AG08396 (cell line): ENCODE measurements around the gene THBS4.

Source experiments
- DNase-seq: peaks from one replicate; pipeline ENCODE4 v3.0.0; 2012; ENCODE audit warnings: low spot score, mixed read lengths

The THBS4 gene

DNA sequence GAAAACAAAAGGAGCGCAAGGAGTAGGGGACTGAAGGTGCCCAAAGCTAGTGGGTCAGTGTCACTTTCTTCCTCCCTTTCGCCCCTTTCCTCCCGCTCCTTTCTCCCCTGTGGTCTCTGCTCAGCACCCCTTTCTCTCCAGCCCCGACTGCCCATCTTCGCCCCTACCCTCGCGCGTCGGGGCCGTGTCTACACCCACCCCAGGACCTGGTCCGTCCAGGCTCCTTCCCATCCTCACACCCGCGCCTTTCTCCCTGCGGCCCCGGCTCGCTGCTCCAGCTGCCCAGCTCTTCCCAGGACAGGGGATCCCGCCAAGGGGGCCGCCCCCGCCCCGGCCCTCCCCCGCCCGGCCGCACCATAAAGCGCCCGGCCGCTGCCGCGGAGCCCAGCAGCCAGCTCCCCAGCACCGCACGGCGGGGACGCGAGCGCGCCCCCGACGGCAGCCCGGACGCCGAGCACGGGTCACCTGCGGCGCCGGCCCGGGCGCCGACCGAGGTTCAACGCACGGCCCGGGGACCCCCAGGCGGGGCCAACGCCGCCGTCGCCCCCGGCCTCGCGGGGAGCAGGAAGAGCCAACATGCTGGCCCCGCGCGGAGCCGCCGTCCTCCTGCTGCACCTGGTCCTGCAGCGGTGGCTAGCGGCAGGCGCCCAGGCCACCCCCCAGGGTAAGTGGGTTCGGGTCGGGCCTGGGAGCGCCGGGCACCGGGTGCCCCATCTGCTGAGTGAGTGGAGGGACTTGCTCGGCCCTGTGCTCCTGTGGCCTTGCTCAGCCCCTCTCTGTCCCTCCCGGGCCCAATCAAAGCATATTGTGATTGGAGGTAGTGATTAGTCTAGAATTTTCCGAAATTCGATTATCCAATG, at the start of gene THBS4:
THBS4 (plus strand) TSS at position 387 of the 860 bp plus-strand sequence; CDS start at position 577, 190 bp downstream.
- DNase-seq, result peak; percentile 12

- DNase-seq, result no peak
These were observed 48.9 kb upstream of the THBS4 start for GRCh38 chr5:79986260-79986659.

- DNase-seq, result no peak
These were observed 44.9 kb upstream of the THBS4 start for GRCh38 chr5:79990205-79990597.

DNA sequence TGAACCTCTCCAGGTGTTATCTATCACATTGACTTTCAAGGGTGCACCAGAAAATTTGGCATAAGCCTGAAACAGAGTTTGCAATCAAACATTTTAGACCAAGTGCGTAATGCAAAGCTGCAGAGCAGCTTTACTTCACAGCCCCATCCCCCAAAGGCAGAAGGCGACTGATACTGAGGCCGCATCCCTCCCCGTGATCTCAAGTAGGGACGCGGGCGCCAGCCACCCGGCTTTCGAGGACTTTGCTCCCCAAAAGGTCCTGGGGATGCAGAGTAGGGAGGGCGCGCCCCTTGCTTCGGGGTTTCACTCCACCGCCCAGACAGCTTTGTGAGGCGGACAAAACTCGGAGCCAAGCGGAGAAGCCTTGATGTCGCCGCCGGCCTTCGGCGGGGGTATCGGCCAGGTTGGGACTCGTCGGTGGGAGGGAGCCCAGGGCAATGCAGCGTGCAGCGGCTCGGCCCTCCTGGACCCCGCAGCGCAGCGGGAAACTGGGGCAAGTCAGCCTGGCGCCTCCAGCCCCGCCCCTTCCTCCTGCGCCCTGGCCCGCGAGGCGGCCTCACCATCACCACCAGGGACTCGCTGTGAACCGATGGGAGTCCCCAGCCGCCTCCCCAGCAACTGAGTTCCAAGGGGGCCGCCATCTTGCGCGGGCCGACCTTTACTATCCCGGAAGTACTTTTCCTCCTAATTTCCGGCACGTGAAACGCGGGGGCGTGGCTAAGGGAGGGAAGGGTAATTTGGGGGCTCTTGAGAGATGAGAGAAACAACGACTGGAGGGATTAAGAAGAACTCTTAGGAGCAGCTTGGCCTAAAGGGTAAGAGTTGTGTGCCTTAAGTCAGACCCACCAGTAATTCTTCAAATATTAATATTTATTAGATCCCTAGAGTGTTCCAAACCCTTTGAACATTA, 44.3 kb upstream of the THBS4 start, which contains the start of gene MTX3:
MTX3 (minus strand) TSS at position 665 of the 910 bp plus-strand sequence; CDS start at position 641, 24 bp downstream.
- DNase-seq, result peak; percentile 86

- peak; percentile 12 for DNase-seq
These were observed 42.1 kb upstream of the THBS4 start for GRCh38 chr5:79992891-79993657.

DNA sequence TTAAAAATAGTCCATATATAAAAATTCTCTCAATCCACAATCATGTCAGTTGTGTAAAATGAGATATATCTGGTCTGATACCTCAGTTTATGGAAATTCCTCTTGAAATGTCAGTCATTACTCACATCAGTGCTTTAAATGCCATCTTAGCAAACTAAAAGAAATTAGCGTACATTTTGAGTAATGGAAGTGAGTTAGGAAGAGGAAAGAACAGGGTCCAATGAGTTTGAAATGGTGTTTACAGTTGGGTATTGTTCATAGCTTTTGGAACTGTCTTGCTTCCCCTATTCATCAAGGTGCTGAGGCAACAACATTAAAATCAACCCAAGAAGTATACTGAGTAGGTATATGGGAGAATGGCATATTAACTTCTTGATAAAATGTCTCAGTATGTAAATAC, 35.4 kb upstream of the THBS4 start:
- DNase-seq, result no peak

GRCh38 chr5:80002677-80003076, 32.5 kb upstream of the THBS4 start:
- no peak for DNase-seq

DNA sequence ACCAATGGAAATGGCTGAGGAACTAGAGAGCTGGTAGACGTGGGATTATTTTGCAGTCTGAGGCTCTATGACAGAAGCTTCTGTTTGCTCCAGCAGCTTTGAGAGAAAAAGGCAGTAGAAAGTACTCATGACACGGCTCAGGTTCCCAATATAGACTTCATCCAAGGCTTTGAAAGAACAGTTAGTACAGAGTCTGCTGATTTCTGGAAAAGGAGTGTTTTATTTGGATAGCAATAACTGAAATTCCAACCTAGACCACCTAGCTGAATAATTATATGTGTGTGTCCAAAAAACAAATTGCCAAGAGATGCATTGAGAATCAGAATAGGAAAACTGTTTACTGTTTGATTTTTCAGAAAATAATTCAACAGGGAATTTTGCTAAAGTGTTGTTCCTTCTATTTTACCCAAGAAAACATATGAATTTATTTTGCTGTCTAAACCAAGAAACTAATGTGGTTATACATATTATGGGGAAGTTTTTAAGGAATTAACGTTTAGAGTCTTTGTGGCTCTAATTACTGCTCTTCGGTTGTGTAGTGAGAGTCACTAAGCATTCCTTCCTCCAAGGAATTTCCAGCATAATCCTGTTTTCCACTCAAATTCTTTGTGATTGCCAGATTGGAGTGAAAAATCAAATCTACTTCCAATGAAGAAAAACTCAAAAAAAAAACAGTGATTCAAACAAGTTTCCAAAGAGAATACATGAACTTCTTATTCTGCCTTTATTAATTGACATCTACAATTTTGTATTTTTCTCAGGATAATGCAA, 26.0 kb upstream of the THBS4 start:
- DNase-seq, result no peak

DNA sequence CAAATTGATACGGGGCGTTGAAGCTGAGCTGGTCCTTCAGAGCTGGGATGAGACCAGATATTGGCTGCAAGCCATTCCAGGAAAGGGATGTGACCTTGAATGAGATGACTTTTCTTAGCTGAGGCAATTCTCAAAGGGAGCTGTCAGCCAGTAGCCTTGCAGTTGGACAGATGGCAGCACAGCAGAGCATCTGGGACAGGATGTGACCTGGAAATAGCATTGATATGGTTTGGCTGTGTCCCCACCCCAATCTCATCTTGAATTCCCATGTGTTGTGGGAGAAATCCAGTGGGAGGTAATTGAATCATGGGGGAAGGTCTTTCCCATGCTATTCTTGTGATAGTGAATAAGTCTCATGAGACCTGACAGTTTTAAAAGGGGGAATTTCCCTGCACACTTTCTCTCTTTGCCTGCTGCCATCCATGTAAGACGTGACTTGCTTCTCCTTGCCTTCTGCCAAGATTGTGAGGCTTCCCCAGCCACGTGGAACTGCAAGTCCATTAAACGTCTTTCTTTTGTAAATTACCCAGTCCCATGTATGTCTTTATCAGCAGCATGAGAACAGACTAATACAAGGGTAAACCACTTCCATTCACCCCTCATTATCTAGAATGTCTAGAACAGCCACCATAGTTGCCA, 24.3 kb upstream of the THBS4 start:
- DNase-seq, result no peak

- no peak for DNase-seq
These were observed 10.1 kb upstream of the THBS4 start for GRCh38 chr5:80025069-80025468.

DNA sequence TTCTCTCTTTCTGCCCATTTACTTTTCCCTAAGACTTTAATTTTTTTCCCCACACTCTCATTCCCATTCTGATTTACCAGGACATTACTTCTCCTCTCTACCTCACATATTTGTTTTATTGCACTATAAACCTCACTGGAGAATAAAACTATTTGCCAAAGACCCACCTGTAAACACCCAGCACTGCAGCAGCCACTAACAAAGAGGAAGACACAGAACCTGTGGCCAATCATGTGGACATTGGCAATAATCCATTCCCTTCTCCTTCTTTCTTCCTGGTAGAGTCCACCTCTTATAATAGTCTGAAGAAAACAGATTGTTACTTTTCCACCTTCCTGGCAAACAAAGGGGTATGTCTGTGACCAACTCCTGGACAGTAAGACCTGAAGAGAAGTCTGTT, 8.3 kb upstream of the THBS4 start:
- no peak for DNase-seq

DNA sequence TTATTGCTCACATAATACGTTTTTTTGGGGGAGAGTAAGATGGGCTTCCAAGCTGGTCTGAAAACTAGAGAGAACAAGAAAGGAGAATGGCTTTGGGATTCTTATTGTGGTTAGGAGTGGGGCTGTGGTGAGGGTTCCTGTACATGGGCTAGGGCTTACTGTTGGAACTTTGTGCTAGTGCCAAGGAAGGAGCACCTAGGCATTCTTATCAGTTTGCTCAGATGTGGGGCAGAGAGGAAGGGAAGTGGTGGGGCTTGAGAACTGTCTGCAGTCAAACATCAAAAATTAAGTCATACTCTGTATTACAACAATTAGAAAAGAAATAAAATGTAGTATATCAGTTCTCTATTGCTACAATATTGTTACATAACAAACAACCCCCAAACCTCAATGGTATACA, 4.0 kb upstream of the THBS4 start:
- DNase-seq, result no peak

- no peak for DNase-seq
These were observed 1.6 kb upstream of the THBS4 start for GRCh38 chr5:80033513-80033912.

DNA sequence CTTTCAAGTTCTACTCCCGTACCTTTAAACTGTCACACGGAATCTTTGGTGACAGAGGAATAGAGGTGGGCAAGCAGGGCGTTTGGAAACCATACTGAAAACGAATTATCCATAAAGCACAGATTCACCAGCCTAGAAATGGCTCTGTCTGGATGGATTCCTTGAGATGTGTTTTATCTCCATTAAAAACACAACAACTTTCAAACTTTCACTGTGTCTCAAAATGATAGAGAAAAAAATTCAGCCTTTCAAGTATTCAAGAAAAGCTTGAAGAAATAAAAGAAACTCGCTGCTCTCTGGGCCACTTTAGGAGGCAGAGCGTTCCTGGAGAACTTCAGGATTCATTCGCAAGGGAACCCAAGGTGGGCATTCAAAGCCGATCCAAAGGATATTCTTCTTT, 589 bp upstream of the THBS4 start:
- no peak for DNase-seq

- DNase-seq, result no peak
These were observed 691 bp downstream of the THBS4 start for GRCh38 chr5:80035839-80036238.

DNA sequence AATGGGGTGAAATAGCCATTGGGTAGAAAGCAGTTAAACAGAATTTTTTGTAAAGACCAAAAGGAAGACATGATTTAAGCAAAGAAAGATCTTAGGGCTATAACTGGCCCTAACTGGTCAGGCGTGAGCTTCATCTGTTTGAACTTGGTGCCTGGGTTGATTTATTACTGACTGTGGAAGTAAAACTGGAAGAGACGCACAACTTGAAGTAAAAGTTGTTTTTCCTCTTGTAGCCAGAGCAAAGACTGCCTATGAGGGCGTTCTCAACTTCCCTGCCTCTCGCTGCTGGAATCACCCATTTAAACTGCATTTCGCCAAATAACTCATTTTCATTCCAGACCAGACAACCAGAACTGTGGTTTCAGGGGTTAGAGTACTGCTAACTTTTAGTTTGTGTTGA, 1.5 kb downstream of the THBS4 start:
- DNase-seq, result no peak

DNA sequence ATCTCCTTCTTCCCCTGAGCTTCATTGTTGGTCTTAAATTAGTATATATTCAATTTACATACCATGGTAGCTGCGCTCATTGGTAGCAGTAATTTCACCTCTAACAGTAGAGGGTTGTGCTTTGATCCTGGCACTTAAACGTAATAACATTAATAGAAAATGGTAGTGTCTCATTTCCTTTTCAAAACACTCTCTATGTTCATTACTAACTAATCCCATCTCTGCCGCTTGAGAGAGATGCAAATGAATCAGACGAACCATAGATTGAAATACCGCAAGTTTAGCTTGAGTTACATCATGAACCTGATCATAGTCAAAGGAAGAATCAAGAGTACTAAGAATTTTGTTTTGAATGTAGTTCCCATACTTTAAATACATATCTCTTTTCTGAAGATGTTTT, 2.2 kb downstream of the THBS4 start:
- no peak for DNase-seq

- no peak for DNase-seq
These were observed 4.5 kb downstream of the THBS4 start for GRCh38 chr5:80039650-80040049.

DNA sequence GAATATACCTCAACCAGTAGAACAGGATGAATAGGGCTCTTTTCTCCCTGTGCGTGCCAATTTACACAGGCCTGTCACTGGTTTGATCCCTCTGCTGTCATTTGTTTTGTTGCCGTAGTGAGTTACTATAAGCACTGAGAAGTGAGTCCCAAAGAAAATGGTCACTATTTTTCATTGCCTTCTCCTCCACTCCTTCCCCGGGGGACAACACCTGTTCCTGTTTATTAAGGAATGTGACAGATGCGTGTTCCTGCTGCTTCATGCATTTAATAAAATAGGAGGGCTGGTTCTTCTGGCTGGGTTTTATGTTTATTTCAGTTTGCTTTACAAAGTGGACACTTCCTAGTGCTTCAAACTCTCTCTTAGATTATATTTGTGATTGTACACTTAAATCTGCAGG, 6.4 kb downstream of the THBS4 start:
- no peak for DNase-seq

DNA sequence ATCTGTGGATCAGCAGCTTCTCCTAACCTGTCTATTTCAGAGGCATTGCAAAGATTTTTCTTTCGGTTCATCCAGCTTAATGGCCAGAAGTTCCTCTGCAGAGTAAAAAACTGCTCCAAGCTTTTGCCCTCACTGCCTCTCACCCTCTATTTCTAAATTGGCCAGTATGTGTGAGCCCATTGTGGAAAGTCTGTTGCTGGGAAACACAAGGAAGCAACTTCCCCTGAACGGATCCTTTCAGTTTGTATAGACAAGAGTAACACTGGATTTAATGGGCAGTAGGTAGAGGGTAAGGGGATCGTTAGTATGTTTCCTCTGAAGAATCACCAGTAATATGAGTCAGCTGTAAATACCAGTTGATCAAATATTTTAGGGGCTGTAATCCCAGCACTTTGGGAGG, 7.2 kb downstream of the THBS4 start:
- no peak for DNase-seq

GRCh38 chr5:80043187-80043586, 8.0 kb downstream of the THBS4 start:
- no peak for DNase-seq
